Gastroesophageal sphincter (tissue), 4 donors: Measurements from ENCODE around the gene DNAJC6. TPM values are rescaled to one million over a fixed set of nuclear protein-coding genes. Genes with fewer than 3 reads are reported as not detected.

Experiments used
- ATAC-seq: fragments of 150-250 bp; one replicate; pipeline ENCODE4 v1.9.1; 2016; ENCODE audit warnings: mild to moderate bottlenecking, moderate library complexity
- H3K27ac ChIP-seq, 4 donors: fragments of 200-600 bp; sonication (generic) in 3 of 4; 1 replicate in 3 of 4; 2 replicates in 1 of 4; pipeline ENCODE4 v1.5.1; 2016 to 2019
- H3K27me3 ChIP-seq: fragments of 200-600 bp; sonication (generic); one replicate; pipeline ENCODE4 v1.5.1; 2019
- H3K36me3 ChIP-seq, 2 donors: fragments of 200-600 bp; sonication (generic); one replicate each; pipeline ENCODE4 v1.5.1; 2019; ENCODE audit warnings: control low read depth in 1 of 2
- H3K4me1 ChIP-seq, 3 donors: fragments of 200-600 bp; sonication (generic); 1 replicate in 2 of 3; 2 replicates in 1 of 3; pipeline ENCODE4 v1.5.1; 2016 to 2019; ENCODE audit warnings: control low read depth in 2 of 3
- H3K4me3 ChIP-seq, 2 donors: fragments of 200-600 bp; sonication (generic); one replicate each; pipeline ENCODE4 v1.5.1; 2019; ENCODE audit warnings: mild to moderate bottlenecking in 1 of 2, moderate library complexity in 1 of 2
- H3K9me3 ChIP-seq, 3 donors: fragments of 200-600 bp; sonication (generic); one replicate each; pipeline ENCODE4 v1.5.1; 2017 to 2019; ENCODE audit warnings: control low read depth in 2 of 3
- CTCF ChIP-seq, 4 experiments: fragments of 200-600 bp in 2 of 4; fragments of 450-650 bp in 2 of 4; sonication (generic) in 1 of 4; IDR thresholded peaks; one replicate each; pipeline ENCODE4 v1.5.1; 2017 to 2019; ENCODE audit warnings: antibody characterized with exemption in 4 of 4, mild to moderate bottlenecking in 2 of 4, moderate library complexity in 2 of 4
- EP300 ChIP-seq: sonication (generic); formaldehyde crosslinking; IDR thresholded peaks from one replicate; pipeline ENCODE4 v1.6.1; 2017; ENCODE audit warnings: antibody characterized with exemption, mild to moderate bottlenecking
- POLR2A ChIP-seq, 2 donors: fragments of 450-650 bp; IDR thresholded peaks; one replicate each; pipeline ENCODE4 v1.6.1; 2017; ENCODE audit warnings: antibody characterized with exemption in 2 of 2, mild to moderate bottlenecking in 2 of 2, moderate library complexity in 1 of 2
- POLR2AphosphoS5 ChIP-seq: sonication (generic); formaldehyde crosslinking; IDR thresholded peaks from one replicate; pipeline ENCODE4 v1.6.1; 2017; ENCODE audit warnings: antibody characterized with exemption
- WGBS, 2 donors: methylation state at CpG; one replicate each; pipeline ENCODE4 v1.1.5; 2018; ENCODE audit warnings: low coverage in 1 of 2; 5-methylcytosine and 5-hydroxymethylcytosine counted together
- total RNA-seq, 4 donors: library from RNA; depleted of rRNA; stranded (reverse); fragments of >200 nt; gene quantifications; one replicate each; pipeline ENCODE4 v1.1.0, GENCODE V29; 2016

The DNAJC6 gene
- total RNA-seq, 4 donors from 2014 or later: 2.0 to 5.3 (median 3.2) TPM

GRCh38 chr1:65310078-65310587 is 790 bp downstream of the DNAJC6 start:
- ATAC-seq: peak; percentile 37
- Histone ChIP-seq H3K9me3 (no peaks in the 10 kb centered on the region), H3K27ac (no peak overlapping the region), H3K36me3 (no peaks in the 10 kb centered on the region), H3K27me3 (peaks cover 65% of the 10 kb centered on the region), H3K4me3 (peak overlapping the region in 1 of 2 donors; percentile 50), H3K4me1 (peaks cover 0 to 18% (median 0%) of the 10 kb centered on the region in 3 donors)
- 12 to 21% methylated on average over 3 to 4 of the region's 12 CpGs for WGBS, 2 donors
- no peak for TF ChIP-seq EP300
- TF ChIP-seq POLR2AphosphoS5: no peak
- no peak for TF ChIP-seq CTCF (IDR thresholded peaks at IDR 0.05)
- no peak for TF ChIP-seq POLR2A (IDR thresholded peaks at IDR 0.05)

GRCh38 chr1:65311760-65312159 is 2.4 kb downstream of the DNAJC6 start:
- Histone ChIP-seq H3K4me1 (peaks cover 0 to 18% (median 0%) of the 10 kb centered on the region in 3 donors), H3K4me3 (no peak overlapping the region), H3K27me3 (peaks cover 58% of the 10 kb centered on the region), H3K27ac (no peak overlapping the region), H3K36me3 (no peaks in the 10 kb centered on the region), H3K9me3 (no peaks in the 10 kb centered on the region)
- no peak for ATAC-seq
- TF ChIP-seq CTCF (IDR thresholded peaks at IDR 0.05): no peak

- TF ChIP-seq POLR2AphosphoS5 (no peak), POLR2A (IDR thresholded peaks at IDR 0.05) (no peak), CTCF (IDR thresholded peaks at IDR 0.05) (no peak), EP300 (no peak)
- WGBS, 2 donors: 60 to 65% methylated on average over 2 of the region's 2 CpGs
- no peak for ATAC-seq
Observed at GRCh38 chr1:65316233-65316632, 6.9 kb downstream of the DNAJC6 start.

GRCh38 chr1:65317866-65318653 is 8.7 kb downstream of the DNAJC6 start:
- ATAC-seq: no peak
- H3K27me3 ChIP-seq: peaks cover 7% of the 10 kb centered on the region
- TF ChIP-seq CTCF (IDR thresholded peaks at IDR 0.05): no peak
- no peak for TF ChIP-seq POLR2A (IDR thresholded peaks at IDR 0.05)
- TF ChIP-seq EP300: no peak
- no peak for TF ChIP-seq POLR2AphosphoS5
- H3K4me3 ChIP-seq: no peak overlapping the region
- no peaks in the 10 kb centered on the region for H3K4me1 ChIP-seq
- peaks cover 0 to 6% (median 0%) of the 10 kb centered on the region in 3 donors for H3K9me3 ChIP-seq
- no peaks in the 10 kb centered on the region for H3K36me3 ChIP-seq
- no peak overlapping the region for H3K27ac ChIP-seq
- WGBS, 2 donors: 68 to 71% methylated on average over 3 to 4 of the region's 5 CpGs

More at GRCh38 chr1:65316233-65316632, 6.9 kb downstream of the DNAJC6 start:
- Histone ChIP-seq H3K9me3 (peaks cover 0 to 6% (median 0%) of the 10 kb centered on the region in 3 donors), H3K27me3 (peaks cover 23% of the 10 kb centered on the region), H3K36me3 (no peaks in the 10 kb centered on the region), H3K4me1 (no peaks in the 10 kb centered on the region), H3K4me3 (no peak overlapping the region), H3K27ac (no peak overlapping the region)

GRCh38 chr1:65319141-65319540 is 9.8 kb downstream of the DNAJC6 start:
- ATAC-seq: no peak
- H3K36me3 ChIP-seq: no peaks in the 10 kb centered on the region
- peaks cover 0 to 6% (median 0%) of the 10 kb centered on the region in 3 donors for H3K9me3 ChIP-seq
- no peak overlapping the region for H3K27ac ChIP-seq
- no peaks in the 10 kb centered on the region for H3K27me3 ChIP-seq
- H3K4me3 ChIP-seq: no peak overlapping the region
- 76% methylated on average over 3 of the region's 3 CpGs; no CpG with 5 or more reads in 1 of the 2 donors for WGBS, 2 donors
- H3K4me1 ChIP-seq: no peaks in the 10 kb centered on the region
- TF ChIP-seq POLR2A (IDR thresholded peaks at IDR 0.05) (no peak), EP300 (no peak), POLR2AphosphoS5 (no peak)
